HepG2 (cell line): Measurements from ENCODE around the gene ABHD1. TPM values are rescaled to one million over a fixed set of nuclear protein-coding genes. Genes with fewer than 3 reads are reported as not detected.

ENCODE experiments used
- HHEX ChIP-seq: IDR thresholded peaks from 2 replicates; pipeline ENCODE4 v1.6.1; 2016; ENCODE audit warnings: control low read depth
- MAFG ChIP-seq: sonication (generic); formaldehyde crosslinking; IDR thresholded peaks from 2 replicates; pipeline ENCODE4 v1.5.1; 2020; ENCODE audit warnings: mild to moderate bottlenecking, missing genetic modification reagents
- MEIS2 ChIP-seq: sonication (generic); formaldehyde crosslinking; IDR thresholded peaks from 2 replicates; pipeline ENCODE4 v1.9.0; 2021; ENCODE audit warnings: mild to moderate bottlenecking, missing genetic modification reagents
- PAXIP1 ChIP-seq: sonication (generic); formaldehyde crosslinking; conservative IDR thresholded peaks from 2 replicates; pipeline ENCODE4 v1.4.0; 2020; ENCODE audit warnings: mild to moderate bottlenecking, missing genetic modification reagents, moderate library complexity
- TGIF2 ChIP-seq: IDR thresholded peaks from 2 replicates; pipeline ENCODE4 v1.6.1; 2016; ENCODE audit warnings: control low read depth, missing compliant biosample characterization
- ZC3H4 ChIP-seq: sonication (generic); formaldehyde crosslinking; IDR thresholded peaks from 2 replicates; pipeline ENCODE4 v1.4.0; 2020; ENCODE audit warnings: missing genetic modification reagents, borderline replicate concordance
- ZGPAT ChIP-seq: IDR thresholded peaks from 2 replicates; pipeline ENCODE4 v1.6.1; 2016; ENCODE audit warnings: mild to moderate bottlenecking
- polyA plus RNA-seq, 8 experiments: library from polyadenylated mRNA; depleted of rRNA in 3 of 8; stranded (reverse) in 7 of 8; unstranded in 1 of 8; fragments of >200 nt; fragmentation: Illumina TruSeq in 4 of 8; extraction: Trizol in 4 of 8; gene quantifications; 2 replicates each; pipeline versions ENCODE4 v1.2.1 to v1.2.3, GENCODE V29; 2011 to 2016; ENCODE audit warnings: low read depth in 4 of 8, missing spikeins in 1 of 8, mixed read lengths in 1 of 8; ENCODE audit not compliant: insufficient read depth in 1 of 8
- total RNA-seq, 5 experiments: library from RNA; depleted of rRNA; stranded (reverse); fragments of >200 nt; fragmentation: Illumina TruSeq; extraction: Trizol; gene quantifications; 2 replicates each; pipeline ENCODE4 v1.2.3, GENCODE V29; 2016; ENCODE audit warnings: low read depth in 1 of 5
- TF ChIP-seq, protein P1 (sequence below): sonication (generic); formaldehyde crosslinking; IDR thresholded peaks from 2 replicates; pipeline ENCODE4 v1.4.0; 2020; ENCODE audit warnings: missing genetic modification reagents, borderline replicate concordance
- TF ChIP-seq, protein P2 (sequence below): sonication (generic); formaldehyde crosslinking; conservative IDR thresholded peaks from 2 replicates; pipeline ENCODE4 v1.4.0; 2020; ENCODE audit warnings: missing genetic modification reagents
- TF ChIP-seq, protein P3 (sequence below): sonication (generic); formaldehyde crosslinking; IDR thresholded peaks from 2 replicates; pipeline ENCODE4 v1.5.0; 2020; ENCODE audit warnings: mild to moderate bottlenecking, missing genetic modification reagents
- TF ChIP-seq, protein P4 (sequence below): sonication (generic); formaldehyde crosslinking; IDR thresholded peaks from 2 replicates; pipeline ENCODE4 v1.5.1; 2020; ENCODE audit warnings: missing genetic modification reagents, mild to moderate bottlenecking, borderline replicate concordance

The ABHD1 gene
- total and polyA plus RNA-seq, 2 of the 13 experiments (the other 11 are each of a cell fraction or from before 2014, with no cell fraction given): 0.04 to 0.81 TPM

GRCh38 chr2:27162151-27163121, 38.8 kb downstream of the ABHD1 start (continued):
- TF ChIP-seq, protein P1, sequence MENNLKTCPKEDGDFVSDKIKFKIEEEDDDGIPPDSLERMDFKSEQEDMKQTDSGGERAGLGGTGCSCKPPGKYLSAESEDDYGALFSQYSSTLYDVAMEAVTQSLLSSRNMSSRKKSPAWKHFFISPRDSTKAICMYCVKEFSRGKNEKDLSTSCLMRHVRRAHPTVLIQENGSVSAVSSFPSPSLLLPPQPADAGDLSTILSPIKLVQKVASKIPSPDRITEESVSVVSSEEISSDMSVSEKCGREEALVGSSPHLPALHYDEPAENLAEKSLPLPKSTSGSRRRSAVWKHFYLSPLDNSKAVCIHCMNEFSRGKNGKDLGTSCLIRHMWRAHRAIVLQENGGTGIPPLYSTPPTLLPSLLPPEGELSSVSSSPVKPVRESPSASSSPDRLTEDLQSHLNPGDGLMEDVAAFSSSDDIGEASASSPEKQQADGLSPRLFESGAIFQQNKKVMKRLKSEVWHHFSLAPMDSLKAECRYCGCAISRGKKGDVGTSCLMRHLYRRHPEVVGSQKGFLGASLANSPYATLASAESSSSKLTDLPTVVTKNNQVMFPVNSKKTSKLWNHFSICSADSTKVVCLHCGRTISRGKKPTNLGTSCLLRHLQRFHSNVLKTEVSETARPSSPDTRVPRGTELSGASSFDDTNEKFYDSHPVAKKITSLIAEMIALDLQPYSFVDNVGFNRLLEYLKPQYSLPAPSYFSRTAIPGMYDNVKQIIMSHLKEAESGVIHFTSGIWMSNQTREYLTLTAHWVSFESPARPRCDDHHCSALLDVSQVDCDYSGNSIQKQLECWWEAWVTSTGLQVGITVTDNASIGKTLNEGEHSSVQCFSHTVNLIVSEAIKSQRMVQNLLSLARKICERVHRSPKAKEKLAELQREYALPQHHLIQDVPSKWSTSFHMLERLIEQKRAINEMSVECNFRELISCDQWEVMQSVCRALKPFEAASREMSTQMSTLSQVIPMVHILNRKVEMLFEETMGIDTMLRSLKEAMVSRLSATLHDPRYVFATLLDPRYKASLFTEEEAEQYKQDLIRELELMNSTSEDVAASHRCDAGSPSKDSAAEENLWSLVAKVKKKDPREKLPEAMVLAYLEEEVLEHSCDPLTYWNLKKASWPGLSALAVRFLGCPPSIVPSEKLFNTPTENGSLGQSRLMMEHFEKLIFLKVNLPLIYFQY (CRISPR knock-in tag): 0 out of 2 replicates have a peak, but pooled peaks have one; percentile 12
- TF ChIP-seq ZC3H4 (CRISPR knock-in tag): no peak
- peak; percentile 36; the same call in 1 of the 2 replicates for TF ChIP-seq TGIF2 (CRISPR knock-in tag)
- TF ChIP-seq PAXIP1 (CRISPR knock-in tag): 0 out of 2 replicates have a peak, but pooled peaks have one; percentile 16
- TF ChIP-seq, protein P2, sequence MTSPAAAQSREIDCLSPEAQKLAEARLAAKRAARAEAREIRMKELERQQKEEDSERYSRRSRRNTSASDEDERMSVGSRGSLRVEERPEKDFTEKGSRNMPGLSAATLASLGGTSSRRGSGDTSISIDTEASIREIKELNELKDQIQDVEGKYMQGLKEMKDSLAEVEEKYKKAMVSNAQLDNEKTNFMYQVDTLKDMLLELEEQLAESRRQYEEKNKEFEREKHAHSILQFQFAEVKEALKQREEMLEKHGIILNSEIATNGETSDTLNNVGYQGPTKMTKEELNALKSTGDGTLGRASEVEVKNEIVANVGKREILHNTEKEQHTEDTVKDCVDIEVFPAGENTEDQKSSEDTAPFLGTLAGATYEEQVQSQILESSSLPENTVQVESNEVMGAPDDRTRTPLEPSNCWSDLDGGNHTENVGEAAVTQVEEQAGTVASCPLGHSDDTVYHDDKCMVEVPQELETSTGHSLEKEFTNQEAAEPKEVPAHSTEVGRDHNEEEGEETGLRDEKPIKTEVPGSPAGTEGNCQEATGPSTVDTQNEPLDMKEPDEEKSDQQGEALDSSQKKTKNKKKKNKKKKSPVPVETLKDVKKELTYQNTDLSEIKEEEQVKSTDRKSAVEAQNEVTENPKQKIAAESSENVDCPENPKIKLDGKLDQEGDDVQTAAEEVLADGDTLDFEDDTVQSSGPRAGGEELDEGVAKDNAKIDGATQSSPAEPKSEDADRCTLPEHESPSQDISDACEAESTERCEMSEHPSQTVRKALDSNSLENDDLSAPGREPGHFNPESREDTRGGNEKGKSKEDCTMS (CRISPR knock-in tag): no peak
- TF ChIP-seq HHEX (CRISPR knock-in tag): no peak
- 0 out of 2 replicates have a peak, but pooled peaks have one; percentile 34 for TF ChIP-seq MEIS2 (CRISPR knock-in tag)
- TF ChIP-seq, protein P3, sequence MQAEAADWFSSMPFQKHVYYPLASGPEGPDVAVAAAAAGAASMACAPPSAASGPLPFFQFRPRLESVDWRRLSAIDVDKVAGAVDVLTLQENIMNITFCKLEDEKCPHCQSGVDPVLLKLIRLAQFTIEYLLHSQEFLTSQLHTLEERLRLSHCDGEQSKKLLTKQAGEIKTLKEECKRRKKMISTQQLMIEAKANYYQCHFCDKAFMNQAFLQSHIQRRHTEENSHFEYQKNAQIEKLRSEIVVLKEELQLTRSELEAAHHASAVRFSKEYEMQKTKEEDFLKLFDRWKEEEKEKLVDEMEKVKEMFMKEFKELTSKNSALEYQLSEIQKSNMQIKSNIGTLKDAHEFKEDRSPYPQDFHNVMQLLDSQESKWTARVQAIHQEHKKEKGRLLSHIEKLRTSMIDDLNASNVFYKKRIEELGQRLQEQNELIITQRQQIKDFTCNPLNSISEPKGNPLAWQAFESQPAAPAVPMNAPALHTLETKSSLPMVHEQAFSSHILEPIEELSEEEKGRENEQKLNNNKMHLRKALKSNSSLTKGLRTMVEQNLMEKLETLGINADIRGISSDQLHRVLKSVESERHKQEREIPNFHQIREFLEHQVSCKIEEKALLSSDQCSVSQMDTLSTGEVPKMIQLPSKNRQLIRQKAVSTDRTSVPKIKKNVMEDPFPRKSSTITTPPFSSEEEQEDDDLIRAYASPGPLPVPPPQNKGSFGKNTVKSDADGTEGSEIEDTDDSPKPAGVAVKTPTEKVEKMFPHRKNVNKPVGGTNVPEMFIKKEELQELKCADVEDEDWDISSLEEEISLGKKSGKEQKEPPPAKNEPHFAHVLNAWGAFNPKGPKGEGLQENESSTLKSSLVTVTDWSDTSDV: no peak
- no peak for TF ChIP-seq ZGPAT (CRISPR knock-in tag)
- 0 out of 2 replicates have a peak, but pooled peaks have one; percentile 32 for TF ChIP-seq MAFG (CRISPR knock-in tag)
- TF ChIP-seq, protein P4, sequence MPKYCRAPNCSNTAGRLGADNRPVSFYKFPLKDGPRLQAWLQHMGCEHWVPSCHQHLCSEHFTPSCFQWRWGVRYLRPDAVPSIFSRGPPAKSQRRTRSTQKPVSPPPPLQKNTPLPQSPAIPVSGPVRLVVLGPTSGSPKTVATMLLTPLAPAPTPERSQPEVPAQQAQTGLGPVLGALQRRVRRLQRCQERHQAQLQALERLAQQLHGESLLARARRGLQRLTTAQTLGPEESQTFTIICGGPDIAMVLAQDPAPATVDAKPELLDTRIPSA (CRISPR knock-in tag): no peak
